K562 (cell line): ENCODE results near the gene DLAT. TPM values are rescaled to one million over a fixed set of nuclear protein-coding genes. Genes with fewer than 3 reads are reported as not detected.

Experiments
- ATAC-seq: fragments of 200-7000 bp; cut with Tn5 transposase; 3 replicates; pipeline ENCODE4 v1.9.1; 2020; ENCODE audit warnings: moderate library complexity
- BruUV-seq: library from RNA; stranded (reverse); fragments of 400-500 nt; replicated peaks from 2 replicates; lab custom pipeline; 2021; lab: Mats Ljungman, UMichigan
- CTCF ChIA-PET: fragments of 300-600 bp; formaldehyde crosslinking; extraction: SDS; loops from one replicate; lab custom pipeline; 2021; ENCODE audit warnings: low intra/inter-chr PET ratio; lab: Yijun Ruan, JAX
- POLR2A ChIA-PET: fragments of 300-600, 350-650 bp; sonication (Branson Sonifier 250); formaldehyde crosslinking; extraction: SDS; loops from one replicate; lab custom pipeline; 2021; ENCODE audit warnings: antibody characterized with exemption, inconsistent platforms; lab: Yijun Ruan, JAX
- DNase-seq, 4 experiments: peaks; one replicate each; pipeline versions ENCODE4 v3.0.0 to v3.0.0-alpha.2; 2011 to 2018; ENCODE audit warnings: low spot score in 3 of 4, mixed read lengths in 3 of 4; ENCODE audit errors: extremely low read depth in 1 of 4
- FAIRE-seq: peaks from 2 replicates; lab custom pipeline; 2011; peaks lifted over from hg19 to GRCh38; lab: Jason Lieb, UNC
- H2AFZ ChIP-seq: 2 replicates; pipeline ENCODE4 v1.6.0; 2011; ENCODE audit warnings: low read depth, low read length, control low read depth, inconsistent platforms
- H3K27ac ChIP-seq: fragments of 200-600 bp; 3 replicates; pipeline ENCODE4 v1.8.0; 2011; ENCODE audit warnings: low read depth, mild to moderate bottlenecking, control low read depth, inconsistent platforms, low read length, moderate library complexity, mixed read lengths; ENCODE audit errors: extremely low read depth
- H3K27me3 ChIP-seq, 2 experiments: fragments of 300-600 bp in 1 of 2; 2 replicates in 1 of 2; 3 replicates in 1 of 2; pipeline versions ENCODE4 v1.6.0 to v1.8.0; 2011; ENCODE audit warnings: inconsistent platforms in 2 of 2, low read length in 2 of 2, mild to moderate bottlenecking in 1 of 2, mixed read lengths in 1 of 2, moderate library complexity in 1 of 2; ENCODE audit not compliant: control insufficient read depth in 2 of 2, insufficient read depth in 2 of 2
- H3K36me3 ChIP-seq: fragments of 300-600 bp; 3 replicates; pipeline ENCODE4 v1.8.0; 2011; ENCODE audit warnings: mild to moderate bottlenecking, low read length, inconsistent platforms; ENCODE audit not compliant: control insufficient read depth, insufficient read depth
- H3K4me1 ChIP-seq, 2 experiments: fragments of 200-600 bp in 1 of 2; replicated peaks in 1 of 2; 2 replicates in 1 of 2; 3 replicates in 1 of 2; pipeline versions ENCODE4 v1.5.1 to v1.8.0; 2011; ENCODE audit warnings: inconsistent platforms in 2 of 2, low read length in 2 of 2, mild to moderate bottlenecking in 1 of 2, mixed read lengths in 1 of 2, moderate library complexity in 1 of 2; ENCODE audit not compliant: control insufficient read depth in 2 of 2, insufficient read depth in 2 of 2
- H3K4me2 ChIP-seq: 2 replicates; pipeline ENCODE4 v1.6.1; 2011; ENCODE audit warnings: low read length, control low read depth, inconsistent platforms, mixed read lengths; ENCODE audit not compliant: insufficient read depth
- H3K4me3 ChIP-seq: fragments of 200-600 bp; sonication (generic), shearing (Covaris generic); 2 replicates; pipeline ENCODE4 v1.5.1; 2016; ENCODE audit warnings: control low read depth, inconsistent platforms
- H3K79me2 ChIP-seq: fragments of 200-600 bp; 3 replicates; pipeline ENCODE4 v1.8.0; 2011; ENCODE audit warnings: low read length, inconsistent platforms; ENCODE audit not compliant: control insufficient read depth, insufficient read depth
- H3K9ac ChIP-seq, 2 experiments: 2 replicates each; pipeline versions ENCODE4 v1.6.0 to v1.6.1; 2011; ENCODE audit warnings: low read depth in 2 of 2, low read length in 2 of 2, control low read depth in 1 of 2, inconsistent platforms in 1 of 2, mild to moderate bottlenecking in 1 of 2, mixed read lengths in 1 of 2; ENCODE audit not compliant: insufficient read depth in 1 of 2
- H3K9me1 ChIP-seq: one replicate; pipeline ENCODE4 v1.6.0; 2011; ENCODE audit warnings: inconsistent platforms, mild to moderate bottlenecking, low read length, moderate library complexity; ENCODE audit not compliant: control insufficient read depth, insufficient read depth
- H3K9me3 ChIP-seq: replicated peaks from 2 replicates; pipeline ENCODE4 v1.5.1; 2011; ENCODE audit warnings: low read depth, low read length, inconsistent platforms; ENCODE audit not compliant: control insufficient read depth, insufficient read depth
- H4K20me1 ChIP-seq: replicated peaks from 2 replicates; pipeline ENCODE4 v1.6.1; 2011; ENCODE audit warnings: low read length, inconsistent platforms, mixed read lengths; ENCODE audit not compliant: control insufficient read depth, insufficient read depth
- POLR2G ChIP-seq: fragments of 200-400 bp; formaldehyde crosslinking; IDR thresholded peaks from 2 replicates; pipeline ENCODE4 v1.6.1; 2017; ENCODE audit warnings: low read depth, mild to moderate bottlenecking, antibody characterized with exemption, low read length, moderate library complexity
- WGBS: fragments of 100-300 bp; shearing (Covaris generic); methylation state at CpG from one replicate; pipeline ENCODE4 v1.1.6; 2016; ENCODE audit warnings: low coverage, mixed read lengths; ENCODE audit not compliant: insufficient coverage; ENCODE audit errors: missing lambda C conversion rate; 5-methylcytosine and 5-hydroxymethylcytosine counted together
- in situ Hi-C: fragments of 300-500 bp; cut with MboI; formaldehyde crosslinking; loops from 4 replicates; pipeline ENCODE4 v1.15.0; 2018; ENCODE audit warnings: inconsistent platforms, mixed read lengths
- intact Hi-C: fragments of 100-400 bp; cut with micrococcal nuclease; formaldehyde crosslinking; loops from 2 replicates; pipeline ENCODE4 v1.14.2; 2022
- polyA plus RNA-seq, 8 experiments: library from polyadenylated mRNA; depleted of rRNA in 4 of 8; stranded (reverse) in 5 of 8; unstranded in 3 of 8; fragments of >200 nt; fragmentation: Nextera tagmentation in 2 of 8; fragmentation: Illumina TruSeq in 1 of 8; extraction: Ambion mirVana in 2 of 8; extraction: Trizol in 1 of 8; gene quantifications; 2 replicates each; pipeline versions ENCODE4 v1.2.1 to v1.2.3, GENCODE V29; 2011 to 2014; ENCODE audit warnings: inconsistent platforms in 1 of 8, missing spikeins in 1 of 8
- total RNA-seq, 7 experiments: library from RNA; depleted of rRNA in 6 of 7; stranded (reverse); fragments of >200 nt in 6 of 7; fragmentation: Illumina TruSeq in 2 of 7; extraction: Trizol in 2 of 7; gene quantifications; 2 replicates each; pipeline versions ENCODE4 v1.2.1 to v1.2.3, GENCODE V29; 2011 to 2021; ENCODE audit warnings: low replicate concordance in 1 of 7
- TF ChIP-seq, protein P1 (sequence below): fragments of 450-650 bp; IDR thresholded peaks from 2 replicates; pipeline ENCODE4 v1.6.1; 2016; ENCODE audit warnings: mild to moderate bottlenecking, moderate library complexity

Gene DLAT
- total and polyA plus RNA-seq, 9 of the 15 experiments (the other 6 are each of a cell fraction or from before 2014, with no cell fraction given), result 41.7 to 152 (median 105) TPM

DNA sequence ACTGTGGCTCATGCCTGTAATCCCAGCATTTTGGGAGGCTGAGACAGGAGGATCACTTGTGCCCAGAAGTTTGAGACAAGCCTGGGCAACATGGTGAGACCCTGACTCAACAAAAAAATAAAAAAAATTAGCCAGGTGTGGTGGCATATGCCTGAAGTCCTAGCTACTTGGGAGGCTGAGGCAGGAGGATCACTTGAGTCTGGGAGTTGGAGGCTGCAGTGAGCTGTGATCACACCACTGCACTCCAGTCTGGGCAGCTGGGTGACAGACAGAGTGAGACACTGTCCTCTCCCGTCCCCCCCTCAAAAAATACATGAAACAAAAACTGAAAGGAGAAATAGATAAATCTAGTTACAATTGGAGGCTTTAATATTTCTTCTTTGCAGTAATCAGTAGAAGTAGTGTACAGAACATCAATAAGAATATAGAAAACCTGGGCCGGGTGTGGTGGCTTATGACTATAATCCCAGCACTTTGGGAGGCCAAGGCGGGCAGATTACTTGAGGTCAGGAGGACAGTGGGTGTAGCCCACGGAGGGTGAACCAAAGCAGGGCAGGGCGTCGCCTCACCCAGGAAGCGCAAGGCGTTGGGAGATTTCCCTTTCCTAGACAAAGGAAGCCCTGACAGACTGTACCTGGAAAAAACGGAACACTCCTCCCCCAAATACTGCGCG is 19.6 kb upstream of the DLAT start:
- H3K4me3 ChIP-seq, result no peak overlapping the region
- FAIRE-seq, result no peak
- TF ChIP-seq, protein P1, sequence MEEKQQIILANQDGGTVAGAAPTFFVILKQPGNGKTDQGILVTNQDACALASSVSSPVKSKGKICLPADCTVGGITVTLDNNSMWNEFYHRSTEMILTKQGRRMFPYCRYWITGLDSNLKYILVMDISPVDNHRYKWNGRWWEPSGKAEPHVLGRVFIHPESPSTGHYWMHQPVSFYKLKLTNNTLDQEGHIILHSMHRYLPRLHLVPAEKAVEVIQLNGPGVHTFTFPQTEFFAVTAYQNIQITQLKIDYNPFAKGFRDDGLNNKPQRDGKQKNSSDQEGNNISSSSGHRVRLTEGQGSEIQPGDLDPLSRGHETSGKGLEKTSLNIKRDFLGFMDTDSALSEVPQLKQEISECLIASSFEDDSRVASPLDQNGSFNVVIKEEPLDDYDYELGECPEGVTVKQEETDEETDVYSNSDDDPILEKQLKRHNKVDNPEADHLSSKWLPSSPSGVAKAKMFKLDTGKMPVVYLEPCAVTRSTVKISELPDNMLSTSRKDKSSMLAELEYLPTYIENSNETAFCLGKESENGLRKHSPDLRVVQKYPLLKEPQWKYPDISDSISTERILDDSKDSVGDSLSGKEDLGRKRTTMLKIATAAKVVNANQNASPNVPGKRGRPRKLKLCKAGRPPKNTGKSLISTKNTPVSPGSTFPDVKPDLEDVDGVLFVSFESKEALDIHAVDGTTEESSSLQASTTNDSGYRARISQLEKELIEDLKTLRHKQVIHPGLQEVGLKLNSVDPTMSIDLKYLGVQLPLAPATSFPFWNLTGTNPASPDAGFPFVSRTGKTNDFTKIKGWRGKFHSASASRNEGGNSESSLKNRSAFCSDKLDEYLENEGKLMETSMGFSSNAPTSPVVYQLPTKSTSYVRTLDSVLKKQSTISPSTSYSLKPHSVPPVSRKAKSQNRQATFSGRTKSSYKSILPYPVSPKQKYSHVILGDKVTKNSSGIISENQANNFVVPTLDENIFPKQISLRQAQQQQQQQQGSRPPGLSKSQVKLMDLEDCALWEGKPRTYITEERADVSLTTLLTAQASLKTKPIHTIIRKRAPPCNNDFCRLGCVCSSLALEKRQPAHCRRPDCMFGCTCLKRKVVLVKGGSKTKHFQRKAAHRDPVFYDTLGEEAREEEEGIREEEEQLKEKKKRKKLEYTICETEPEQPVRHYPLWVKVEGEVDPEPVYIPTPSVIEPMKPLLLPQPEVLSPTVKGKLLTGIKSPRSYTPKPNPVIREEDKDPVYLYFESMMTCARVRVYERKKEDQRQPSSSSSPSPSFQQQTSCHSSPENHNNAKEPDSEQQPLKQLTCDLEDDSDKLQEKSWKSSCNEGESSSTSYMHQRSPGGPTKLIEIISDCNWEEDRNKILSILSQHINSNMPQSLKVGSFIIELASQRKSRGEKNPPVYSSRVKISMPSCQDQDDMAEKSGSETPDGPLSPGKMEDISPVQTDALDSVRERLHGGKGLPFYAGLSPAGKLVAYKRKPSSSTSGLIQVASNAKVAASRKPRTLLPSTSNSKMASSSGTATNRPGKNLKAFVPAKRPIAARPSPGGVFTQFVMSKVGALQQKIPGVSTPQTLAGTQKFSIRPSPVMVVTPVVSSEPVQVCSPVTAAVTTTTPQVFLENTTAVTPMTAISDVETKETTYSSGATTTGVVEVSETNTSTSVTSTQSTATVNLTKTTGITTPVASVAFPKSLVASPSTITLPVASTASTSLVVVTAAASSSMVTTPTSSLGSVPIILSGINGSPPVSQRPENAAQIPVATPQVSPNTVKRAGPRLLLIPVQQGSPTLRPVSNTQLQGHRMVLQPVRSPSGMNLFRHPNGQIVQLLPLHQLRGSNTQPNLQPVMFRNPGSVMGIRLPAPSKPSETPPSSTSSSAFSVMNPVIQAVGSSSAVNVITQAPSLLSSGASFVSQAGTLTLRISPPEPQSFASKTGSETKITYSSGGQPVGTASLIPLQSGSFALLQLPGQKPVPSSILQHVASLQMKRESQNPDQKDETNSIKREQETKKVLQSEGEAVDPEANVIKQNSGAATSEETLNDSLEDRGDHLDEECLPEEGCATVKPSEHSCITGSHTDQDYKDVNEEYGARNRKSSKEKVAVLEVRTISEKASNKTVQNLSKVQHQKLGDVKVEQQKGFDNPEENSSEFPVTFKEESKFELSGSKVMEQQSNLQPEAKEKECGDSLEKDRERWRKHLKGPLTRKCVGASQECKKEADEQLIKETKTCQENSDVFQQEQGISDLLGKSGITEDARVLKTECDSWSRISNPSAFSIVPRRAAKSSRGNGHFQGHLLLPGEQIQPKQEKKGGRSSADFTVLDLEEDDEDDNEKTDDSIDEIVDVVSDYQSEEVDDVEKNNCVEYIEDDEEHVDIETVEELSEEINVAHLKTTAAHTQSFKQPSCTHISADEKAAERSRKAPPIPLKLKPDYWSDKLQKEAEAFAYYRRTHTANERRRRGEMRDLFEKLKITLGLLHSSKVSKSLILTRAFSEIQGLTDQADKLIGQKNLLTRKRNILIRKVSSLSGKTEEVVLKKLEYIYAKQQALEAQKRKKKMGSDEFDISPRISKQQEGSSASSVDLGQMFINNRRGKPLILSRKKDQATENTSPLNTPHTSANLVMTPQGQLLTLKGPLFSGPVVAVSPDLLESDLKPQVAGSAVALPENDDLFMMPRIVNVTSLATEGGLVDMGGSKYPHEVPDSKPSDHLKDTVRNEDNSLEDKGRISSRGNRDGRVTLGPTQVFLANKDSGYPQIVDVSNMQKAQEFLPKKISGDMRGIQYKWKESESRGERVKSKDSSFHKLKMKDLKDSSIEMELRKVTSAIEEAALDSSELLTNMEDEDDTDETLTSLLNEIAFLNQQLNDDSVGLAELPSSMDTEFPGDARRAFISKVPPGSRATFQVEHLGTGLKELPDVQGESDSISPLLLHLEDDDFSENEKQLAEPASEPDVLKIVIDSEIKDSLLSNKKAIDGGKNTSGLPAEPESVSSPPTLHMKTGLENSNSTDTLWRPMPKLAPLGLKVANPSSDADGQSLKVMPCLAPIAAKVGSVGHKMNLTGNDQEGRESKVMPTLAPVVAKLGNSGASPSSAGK, result no peak
- TF ChIP-seq POLR2G, result no peak

More for the DNA sequence above, 19.6 kb upstream of the DLAT start:
- ATAC-seq (no peak), DNase-seq (no peak)
- no peak overlapping the region for H3K4me2 ChIP-seq
- no peaks in the 10 kb centered on the region; the same call in 2 of the 3 replicates for H3K36me3 ChIP-seq
- H3K9ac ChIP-seq, result no peak overlapping the region
- POLR2A ChIA-PET, result interaction anchor here (1.1 kb wide), 1 partner anchor 12 kb away, joined by 4 read pairs; no protein-coding TSS in a partner anchor
- H4K20me1 ChIP-seq, result no peaks in the 10 kb centered on the region
- intact Hi-C loops, result no loop called here
- no peaks in the 10 kb centered on the region; a peak in 1 of 5 replicates for H3K4me1 ChIP-seq
- CTCF ChIA-PET, result no interaction called here
- no peaks in the 10 kb centered on the region for H3K9me1 ChIP-seq
- no peaks in the 10 kb centered on the region for H3K79me2 ChIP-seq
- no TSS peak for BruUV-seq
- H3K9me3 ChIP-seq, result no peaks in the 10 kb centered on the region
- no peaks in the 10 kb centered on the region for H3K27me3 ChIP-seq
- WGBS, result 58% methylated on average over 11 of the region's 11 CpGs
- H3K27ac ChIP-seq, result no peak overlapping the region
- in situ Hi-C loops, result no loop called here
- no peak overlapping the region for H2AFZ ChIP-seq
